HepG2 (cell line): ENCODE data around the gene C16orf90.

ENCODE experiments used
- AHR ChIP-seq: IDR thresholded peaks from 2 replicates; pipeline ENCODE4 v1.6.1; 2018; ENCODE audit warnings: missing genetic modification reagents, missing compliant biosample characterization
- ERF ChIP-seq: IDR thresholded peaks from 2 replicates; pipeline ENCODE4 v1.6.1; 2018; ENCODE audit warnings: missing biosample characterization, missing genetic modification reagents
- YY1 ChIP-seq: IDR thresholded peaks from 2 replicates; pipeline ENCODE4 v1.6.1; 2011; ENCODE audit warnings: low read length, low read depth, moderate library complexity, mild to moderate bottlenecking; ENCODE audit not compliant: insufficient read depth, insufficient replicate concordance
- TF ChIP-seq, protein P1 (sequence below): sonication (generic); formaldehyde crosslinking; IDR thresholded peaks from 2 replicates; pipeline ENCODE4 v1.4.0; 2020; ENCODE audit warnings: mild to moderate bottlenecking, missing genetic modification reagents
- TF ChIP-seq, protein P2 (sequence below): IDR thresholded peaks from 2 replicates; pipeline ENCODE4 v1.6.1; 2012; ENCODE audit warnings: inconsistent platforms

- TF ChIP-seq ERF (CRISPR knock-in tag) (no peak), AHR (no peak), YY1 (no peak)
- TF ChIP-seq, protein P1, sequence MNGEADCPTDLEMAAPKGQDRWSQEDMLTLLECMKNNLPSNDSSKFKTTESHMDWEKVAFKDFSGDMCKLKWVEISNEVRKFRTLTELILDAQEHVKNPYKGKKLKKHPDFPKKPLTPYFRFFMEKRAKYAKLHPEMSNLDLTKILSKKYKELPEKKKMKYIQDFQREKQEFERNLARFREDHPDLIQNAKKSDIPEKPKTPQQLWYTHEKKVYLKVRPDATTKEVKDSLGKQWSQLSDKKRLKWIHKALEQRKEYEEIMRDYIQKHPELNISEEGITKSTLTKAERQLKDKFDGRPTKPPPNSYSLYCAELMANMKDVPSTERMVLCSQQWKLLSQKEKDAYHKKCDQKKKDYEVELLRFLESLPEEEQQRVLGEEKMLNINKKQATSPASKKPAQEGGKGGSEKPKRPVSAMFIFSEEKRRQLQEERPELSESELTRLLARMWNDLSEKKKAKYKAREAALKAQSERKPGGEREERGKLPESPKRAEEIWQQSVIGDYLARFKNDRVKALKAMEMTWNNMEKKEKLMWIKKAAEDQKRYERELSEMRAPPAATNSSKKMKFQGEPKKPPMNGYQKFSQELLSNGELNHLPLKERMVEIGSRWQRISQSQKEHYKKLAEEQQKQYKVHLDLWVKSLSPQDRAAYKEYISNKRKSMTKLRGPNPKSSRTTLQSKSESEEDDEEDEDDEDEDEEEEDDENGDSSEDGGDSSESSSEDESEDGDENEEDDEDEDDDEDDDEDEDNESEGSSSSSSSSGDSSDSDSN (CRISPR knock-in tag) = no peak
- TF ChIP-seq, protein P2, sequence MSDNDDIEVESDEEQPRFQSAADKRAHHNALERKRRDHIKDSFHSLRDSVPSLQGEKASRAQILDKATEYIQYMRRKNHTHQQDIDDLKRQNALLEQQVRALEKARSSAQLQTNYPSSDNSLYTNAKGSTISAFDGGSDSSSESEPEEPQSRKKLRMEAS = no peak
These were observed 8.6 kb downstream of the C16orf90 start for GRCh38 chr16:3486506-3487215.
